ENCODE measurements around the gene STAP2.
A peak's percentile ranks its signal among the peaks of the same experiment; 100 is the strongest.
"Not testable (repeated sequence)": the region's sequence is repeated elsewhere in the genome, so short reads cannot be mapped to it uniquely, and the experiment has no call there.

Gene STAP2

GRCh38 chr19:4297901-4298809 lies 40.5 kb downstream of the STAP2 start:
- Histone ChIP-seq H3K4me1 (ENCODE audit: insufficient read depth, low read length) (peaks cover 8% of the 10 kb centered on the region; the same call in 1 of the 2 replicates), H3K36me3 (ENCODE audit: insufficient read depth, low read length) (no peaks in the 10 kb centered on the region), H3K9me3 (ENCODE audit: control insufficient read depth, insufficient read depth, low read length) (no peaks in the 10 kb centered on the region), H3K9ac (ENCODE audit: low read depth, low read length) (no peak overlapping the region)

- peaks cover 3% of the 10 kb centered on the region; the same call in 1 of the 2 replicates for H3K4me1 ChIP-seq (ENCODE audit: insufficient read depth, low read length)
- H3K9me3 ChIP-seq (ENCODE audit: control insufficient read depth, insufficient read depth, low read length) = no peaks in the 10 kb centered on the region
- no peaks in the 10 kb centered on the region for H3K36me3 ChIP-seq (ENCODE audit: insufficient read depth, low read length)
- H3K9ac ChIP-seq (ENCODE audit: low read depth, low read length) = no peak overlapping the region
These were observed 42.5 kb downstream of the STAP2 start for GRCh38 chr19:4295972-4296771.

DNA sequence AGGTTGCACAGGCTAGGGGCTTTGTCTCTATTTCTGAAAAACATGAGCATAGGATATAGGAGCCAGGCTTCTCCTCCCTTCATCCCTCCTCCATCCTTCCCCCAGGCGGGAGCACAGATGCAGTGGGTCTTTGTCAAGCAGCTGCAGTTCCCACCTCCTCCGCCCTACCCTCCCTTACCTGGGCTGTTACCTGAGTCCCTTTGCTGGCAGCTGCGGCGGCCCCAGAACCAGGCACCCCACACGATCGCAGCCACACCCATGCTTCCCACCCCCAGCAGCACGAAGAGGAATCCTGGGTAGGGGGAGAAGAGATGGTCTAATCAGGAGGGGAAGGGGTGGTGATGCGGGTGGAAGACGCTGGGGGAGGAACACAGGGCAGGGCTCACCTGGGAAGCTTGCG lies 44.2 kb downstream of the STAP2 start:
- Histone ChIP-seq H3K9ac (ENCODE audit: low read depth, low read length) (no peak overlapping the region), H3K4me1 (ENCODE audit: insufficient read depth, low read length) (peaks cover 8% of the 10 kb centered on the region; the same call in 1 of the 2 replicates), H3K9me3 (ENCODE audit: control insufficient read depth, insufficient read depth, low read length) (no peaks in the 10 kb centered on the region), H3K36me3 (ENCODE audit: insufficient read depth, low read length) (no peaks in the 10 kb centered on the region)

- H3K4me1 ChIP-seq (ENCODE audit: insufficient read depth, low read length) = peaks cover 8% of the 10 kb centered on the region; the same call in 1 of the 2 replicates
- H3K9me3 ChIP-seq (ENCODE audit: control insufficient read depth, insufficient read depth, low read length) = no peaks in the 10 kb centered on the region
- H3K9ac ChIP-seq (ENCODE audit: low read depth, low read length) = no peak overlapping the region
- H3K36me3 ChIP-seq (ENCODE audit: insufficient read depth, low read length) = no peaks in the 10 kb centered on the region
These were observed 46.1 kb downstream of the STAP2 start for GRCh38 chr19:4292515-4292914.

- Histone ChIP-seq H3K9ac (ENCODE audit: low read depth, low read length) (no peak overlapping the region), H3K9me3 (ENCODE audit: control insufficient read depth, insufficient read depth, low read length) (no peaks in the 10 kb centered on the region), H3K4me1 (ENCODE audit: insufficient read depth, low read length) (peaks cover 8% of the 10 kb centered on the region; the same call in 1 of the 2 replicates), H3K36me3 (ENCODE audit: insufficient read depth, low read length) (no peaks in the 10 kb centered on the region)
These were observed 47.4 kb downstream of the STAP2 start for GRCh38 chr19:4291184-4291732.

DNA sequence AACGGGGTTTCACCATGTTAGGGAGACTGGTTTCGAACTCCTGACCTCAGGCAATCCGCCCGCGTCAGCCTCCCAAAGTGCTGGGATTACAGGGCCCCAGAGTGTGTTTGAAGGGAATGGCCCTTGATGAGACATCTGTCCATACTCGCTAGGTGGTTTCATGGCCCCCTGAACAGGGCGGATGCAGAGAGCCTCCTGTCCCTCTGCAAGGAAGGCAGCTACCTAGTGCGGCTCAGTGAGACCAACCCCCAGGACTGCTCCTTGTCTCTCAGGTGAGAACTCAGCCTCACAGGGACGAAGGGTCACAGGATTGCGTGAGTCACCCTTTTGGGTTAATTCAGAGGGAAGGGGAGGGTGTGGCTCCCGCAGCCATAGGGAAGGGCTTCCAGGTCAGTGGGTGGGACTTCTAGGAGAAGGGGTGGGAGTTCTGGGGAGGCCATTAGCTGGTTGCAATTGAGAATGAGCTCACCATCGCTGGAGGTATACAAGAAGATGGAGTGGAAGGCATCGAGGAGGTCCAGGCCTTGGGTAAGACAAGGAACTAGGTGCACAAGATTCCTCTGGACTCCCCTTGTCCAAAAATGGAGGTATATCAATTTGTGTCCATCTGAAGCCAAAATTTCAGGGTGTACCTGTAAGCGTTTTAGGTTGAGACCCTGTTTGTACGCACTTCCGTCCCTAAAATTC lies 50.4 kb downstream of the STAP2 start:
- peaks cover 13% of the 10 kb centered on the region; the same call in 1 of the 2 replicates for H3K4me1 ChIP-seq (ENCODE audit: insufficient read depth, low read length)
- no peaks in the 10 kb centered on the region for H3K9me3 ChIP-seq (ENCODE audit: control insufficient read depth, insufficient read depth, low read length)
- H3K9ac ChIP-seq (ENCODE audit: low read depth, low read length) = no peak overlapping the region
- H3K36me3 ChIP-seq (ENCODE audit: insufficient read depth, low read length) = no peaks in the 10 kb centered on the region

- H3K9me3 ChIP-seq (ENCODE audit: control insufficient read depth, insufficient read depth, low read length); H3K4me1 ChIP-seq (ENCODE audit: insufficient read depth, low read length); H3K9ac ChIP-seq (ENCODE audit: low read depth, low read length); H3K36me3 ChIP-seq (ENCODE audit: insufficient read depth, low read length): not testable (repeated sequence)
These were observed 52.5 kb downstream of the STAP2 start for GRCh38 chr19:4286141-4286540.

DNA sequence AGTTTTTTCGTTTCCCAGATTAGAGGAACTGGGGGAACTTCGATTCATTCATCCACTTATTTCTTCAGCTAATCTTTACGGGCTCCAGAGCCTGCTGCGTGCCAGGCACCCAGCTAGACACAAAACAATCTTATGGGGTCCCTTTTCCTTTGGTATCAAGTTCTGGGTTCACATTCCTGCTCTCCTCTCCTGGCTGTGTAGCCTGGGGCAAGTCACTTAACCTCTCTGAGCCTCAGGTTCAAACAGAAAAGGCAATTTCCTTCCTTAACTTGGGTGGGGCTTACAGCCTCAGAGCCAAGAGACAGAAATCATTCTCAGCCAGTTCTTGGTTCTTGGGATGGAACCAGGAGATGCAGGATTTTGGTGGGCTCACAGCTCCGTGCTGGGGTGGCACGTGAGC lies 53.7 kb downstream of the STAP2 start:
- Histone ChIP-seq H3K9ac (ENCODE audit: low read depth, low read length) (peak overlapping the region; percentile 72; the same call in 1 of the 2 replicates), H3K9me3 (ENCODE audit: control insufficient read depth, insufficient read depth, low read length) (no peaks in the 10 kb centered on the region), H3K4me1 (ENCODE audit: insufficient read depth, low read length) (0 out of 2 replicates have a peak, but pooled peaks cover 5% of the 10 kb centered on the region), H3K36me3 (ENCODE audit: insufficient read depth, low read length) (no peaks in the 10 kb centered on the region)

DNA sequence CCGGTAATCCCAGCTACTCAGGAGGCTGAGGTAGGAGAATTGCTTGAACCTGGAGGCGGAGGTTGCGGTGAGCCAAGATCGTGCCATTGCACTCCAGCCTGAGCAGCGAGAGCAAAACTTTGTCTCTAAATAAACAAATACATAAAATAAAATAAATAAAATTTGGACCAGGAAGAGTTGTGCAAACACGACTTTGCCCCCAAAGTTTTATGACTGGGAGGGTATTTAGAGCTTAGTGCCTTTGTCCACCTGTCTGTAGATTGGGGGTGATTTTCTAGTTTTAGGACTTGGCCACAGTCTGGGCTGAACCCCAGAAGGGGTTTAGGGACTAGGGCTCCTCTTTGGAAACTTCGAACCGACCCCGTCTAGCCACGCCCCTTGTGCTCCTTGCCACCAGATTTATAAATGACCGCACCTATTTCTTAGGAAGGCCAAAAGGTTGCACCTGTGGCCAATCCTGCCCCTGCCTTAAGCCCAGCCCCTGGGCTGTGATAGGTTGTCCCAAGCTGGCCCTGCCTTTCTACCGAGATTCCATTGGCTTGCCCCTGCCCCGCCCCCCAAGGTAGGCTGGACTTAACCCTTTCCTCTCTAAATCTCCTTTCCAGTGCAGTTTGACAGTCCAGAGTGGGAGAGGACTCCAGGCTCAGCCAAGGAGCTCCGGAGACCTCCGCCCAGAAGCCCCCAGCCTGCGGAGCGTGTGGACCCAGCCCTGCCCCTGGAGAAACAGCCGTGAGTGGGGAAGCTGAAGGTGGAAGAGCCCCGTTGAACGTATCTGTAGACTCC lies 54.3 kb downstream of the STAP2 start:
- Histone ChIP-seq H3K36me3 (ENCODE audit: insufficient read depth, low read length) (no peaks in the 10 kb centered on the region), H3K9ac (ENCODE audit: low read depth, low read length) (peak overlapping the region; percentile 72), H3K4me1 (ENCODE audit: insufficient read depth, low read length) (0 out of 2 replicates have a peak, but pooled peaks cover 5% of the 10 kb centered on the region), H3K9me3 (ENCODE audit: control insufficient read depth, insufficient read depth, low read length) (no peaks in the 10 kb centered on the region)

DNA sequence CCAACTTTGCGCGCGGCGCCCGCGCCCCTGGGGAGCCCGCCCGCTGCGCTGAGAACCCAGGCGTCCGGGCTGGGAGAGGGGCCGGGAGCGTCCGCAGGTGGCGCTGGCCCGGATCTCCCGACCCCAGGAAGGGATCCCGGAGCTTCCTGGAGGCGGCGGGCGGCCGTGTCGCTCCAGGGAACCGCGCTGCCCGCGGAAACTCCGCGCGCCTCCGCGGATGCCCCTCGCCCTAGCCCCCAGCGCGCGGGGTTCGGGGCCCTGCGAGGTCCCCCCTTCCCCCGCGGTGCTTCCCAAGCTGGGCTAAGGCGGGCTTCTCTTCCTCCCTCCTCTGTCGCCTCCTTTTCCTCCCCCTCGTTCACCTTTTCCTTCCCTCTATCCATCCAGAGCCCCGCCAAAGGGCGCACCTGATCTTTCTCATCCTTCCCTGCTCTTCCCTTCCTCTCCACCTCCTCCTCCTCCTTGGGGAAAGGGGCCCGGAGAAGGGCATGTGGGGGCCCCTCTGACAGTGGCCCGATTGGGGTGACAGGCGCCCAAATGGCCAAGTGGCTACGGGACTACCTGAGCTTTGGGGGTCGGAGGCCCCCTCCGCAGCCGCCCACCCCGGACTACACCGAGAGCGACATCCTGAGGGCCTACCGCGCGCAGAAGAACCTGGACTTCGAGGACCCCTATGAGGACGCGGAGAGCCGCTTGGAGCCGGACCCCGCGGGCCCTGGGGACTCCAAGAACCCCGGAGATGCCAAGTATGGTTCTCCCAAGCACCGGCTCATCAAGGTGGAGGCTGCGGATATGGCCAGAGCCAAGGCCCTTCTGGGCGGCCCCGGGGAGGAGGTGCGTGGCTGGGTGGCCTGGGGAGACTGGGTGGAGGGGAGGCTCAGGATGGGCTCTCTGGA lies 58.9 kb downstream of the STAP2 start:
- H3K4me1 ChIP-seq (ENCODE audit: insufficient read depth, low read length) = 0 out of 2 replicates have a peak, but pooled peaks cover under 1% of the 10 kb centered on the region
- no peaks in the 10 kb centered on the region for H3K9me3 ChIP-seq (ENCODE audit: control insufficient read depth, insufficient read depth, low read length)
- peak overlapping the region; percentile 56 for H3K9ac ChIP-seq (ENCODE audit: low read depth, low read length)
- H3K36me3 ChIP-seq (ENCODE audit: insufficient read depth, low read length) = no peaks in the 10 kb centered on the region

DNA sequence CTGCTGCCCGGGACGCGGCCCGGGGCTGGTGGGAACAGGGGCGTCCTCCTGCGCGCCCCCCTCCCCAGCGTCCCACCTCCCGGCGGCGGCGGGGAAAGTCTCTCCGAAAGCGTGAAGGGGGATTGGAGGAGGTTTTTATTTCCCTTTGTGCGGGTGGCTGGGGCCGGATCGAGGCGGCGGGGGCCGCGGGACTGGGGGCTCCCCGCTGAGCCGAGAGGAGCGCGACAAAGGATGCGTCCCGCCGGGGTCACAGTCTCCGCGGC lies 59.4 kb downstream of the STAP2 start:
- Histone ChIP-seq H3K4me1 (ENCODE audit: insufficient read depth, low read length) (no peaks in the 10 kb centered on the region), H3K36me3 (ENCODE audit: insufficient read depth, low read length) (no peaks in the 10 kb centered on the region), H3K9ac (ENCODE audit: low read depth, low read length) (peak overlapping the region; percentile 56), H3K9me3 (ENCODE audit: control insufficient read depth, insufficient read depth, low read length) (no peaks in the 10 kb centered on the region)

- Histone ChIP-seq H3K9ac (ENCODE audit: low read depth, low read length) (peak within 1 kb of the TSS; percentile 67), H3K36me3 (ENCODE audit: insufficient read depth, low read length) (no peaks in the 10 kb centered on the region), H3K9me3 (ENCODE audit: control insufficient read depth, insufficient read depth, low read length) (no peaks in the 10 kb centered on the region), H3K4me1 (ENCODE audit: insufficient read depth, low read length) (no peaks in the 10 kb centered on the region)
These were observed 60.0 kb downstream of the STAP2 start, which contains the start of gene SHD for GRCh38 chr19:4278419-4279266. Gene SHD (plus strand): TSS chr19:4279266. CDS start chr19:4280064, 798 bp downstream.
